ENCODE data around the gene PLAU. TPM values are rescaled to one million over a fixed set of nuclear protein-coding genes. Genes with fewer than 3 reads are reported as not detected.

PLAU gene
- total and polyA plus RNA-seq, 9 of the 15 experiments (the other 6 are each of a cell fraction or from before 2014, with no cell fraction given): 2.1 to 16.9 (median 3.3) TPM

DNA sequence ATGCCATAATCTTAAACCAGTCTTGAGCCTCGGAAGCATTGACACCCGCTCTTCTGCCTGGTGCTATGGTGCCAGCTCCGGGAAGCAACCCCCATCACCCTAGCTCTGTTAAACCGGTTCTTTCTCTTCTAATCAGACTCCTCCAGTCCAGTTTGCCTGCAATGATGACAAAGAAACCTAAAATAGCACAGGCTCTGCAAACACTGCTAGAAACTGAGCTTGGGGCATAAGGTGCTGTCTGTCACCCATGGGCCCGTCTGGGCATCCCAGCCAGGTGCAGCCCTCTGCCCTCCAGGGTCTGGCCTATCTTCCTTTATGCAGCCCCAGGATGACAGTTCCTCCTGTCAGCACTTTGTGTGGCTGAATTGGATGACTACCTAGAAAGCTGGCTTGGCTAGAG lies 22.4 kb upstream of the PLAU start:
- no peak for ATAC-seq
- H3K27ac ChIP-seq (ENCODE audit: extremely low read depth, low read depth, low read length): no peak overlapping the region
- in situ Hi-C loops (cut with MboI): loop anchor here (5.0 to 10.0 kb wide), 3 partner anchors 46 to 346 kb away; no protein-coding TSS in a partner anchor
- TF ChIP-seq STAG1 (CRISPR knock-in tag; IDR thresholded peaks at IDR 0.05; ENCODE audit: borderline replicate concordance) (0 out of 2 replicates have a peak, but pooled peaks have one; percentile 17), ZFX (CRISPR knock-in tag; IDR thresholded peaks at IDR 0.05) (peak; percentile 35; the same call in 1 of the 2 replicates), SAP30 (IDR thresholded peaks at IDR 0.05; ENCODE audit: borderline replicate concordance, insufficient read depth, low read depth, low read length, poor library complexity, severe bottlenecking) (no peak), BRCA1 (IDR thresholded peaks at IDR 0.05) (no peak), BRCA1 (CRISPR knock-in tag; IDR thresholded peaks at IDR 0.05) (0 out of 2 replicates have a peak, but pooled peaks have one; percentile 20), TCF3 (CRISPR knock-in tag; IDR thresholded peaks at IDR 0.05) (no peak)
- no peaks in the 10 kb centered on the region for H3K27me3 ChIP-seq (ENCODE audit: control insufficient read depth in 2 of 2, insufficient read depth in 2 of 2, low read length in 2 of 2)
- intact Hi-C loops (cut with micrococcal nuclease): loop anchor here (5.0 kb wide), 1 partner anchor 349 kb away; no protein-coding TSS in a partner anchor
- ChIA-PET POLR2A (interaction anchor here (0.6 to 3.2 kb wide), 11 partner anchors 9 to 351 kb away, joined by 3 to 12 read pairs (median 3); no protein-coding TSS in a partner anchor), CTCF (ENCODE audit: low intra/inter-chr PET ratio) (interaction anchor here (3.4 to 4.9 kb wide), 2 partner anchors 52 to 193 kb away, joined by 15 to 39 read pairs; no protein-coding TSS in a partner anchor)
- H3K4me1 ChIP-seq (replicated peaks in 1 of 2; ENCODE audit: control insufficient read depth in 2 of 2, insufficient read depth in 2 of 2, low read length in 2 of 2): peaks cover 19 to 26% of the 10 kb centered on the region in 2 experiments
- no peak overlapping the region for H3K4me3 ChIP-seq
- no TSS peak for BruUV-seq (replicated peaks)
- no peaks in the 10 kb centered on the region for H3K9me1 ChIP-seq (ENCODE audit: control insufficient read depth, insufficient read depth, low read length)
- no peaks in the 10 kb centered on the region for H3K79me2 ChIP-seq (ENCODE audit: control insufficient read depth, insufficient read depth, low read length)
- WGBS (ENCODE audit: insufficient coverage, low coverage, missing lambda C conversion rate): 67% methylated on average over 5 of the region's 5 CpGs
- H3K36me3 ChIP-seq (ENCODE audit: control insufficient read depth, insufficient read depth, low read length): no peaks in the 10 kb centered on the region
- DNase-seq (ENCODE audit: extremely low read depth in 1 of 4, low spot score in 3 of 4): no peak
- no peak for FAIRE-seq
- no peaks in the 10 kb centered on the region for H3K9me3 ChIP-seq (replicated peaks; ENCODE audit: control insufficient read depth, insufficient read depth, low read depth, low read length)
- H4K20me1 ChIP-seq (replicated peaks; ENCODE audit: control insufficient read depth, insufficient read depth, low read length): no peaks in the 10 kb centered on the region
- H2AFZ ChIP-seq (ENCODE audit: low read depth, low read length): no peak overlapping the region; the same call in 1 of the 2 replicates
- H3K4me2 ChIP-seq (ENCODE audit: insufficient read depth, low read length): no peak overlapping the region
- peak overlapping the region in 1 of 2 experiments; percentile 77; a peak in 2 of 4 replicates for H3K9ac ChIP-seq (ENCODE audit: insufficient read depth in 1 of 2, low read depth in 2 of 2, low read length in 2 of 2)

Measured in K562 (cell line).